HepG2 (cell line): Measurements from ENCODE around the gene ZNF747. TPM values are rescaled to one million over a fixed set of nuclear protein-coding genes. Genes with fewer than 3 reads are reported as not detected.

Experiments
- CAMTA2 ChIP-seq: sonication (generic); formaldehyde crosslinking; IDR thresholded peaks from 2 replicates; pipeline ENCODE4 v1.4.0; 2020; ENCODE audit warnings: mild to moderate bottlenecking, missing genetic modification reagents, borderline replicate concordance
- ESRRA ChIP-seq: sonication (generic); formaldehyde crosslinking; IDR thresholded peaks from 2 replicates; pipeline ENCODE4 v1.5.1; 2020; ENCODE audit warnings: mild to moderate bottlenecking, low read depth, missing genetic modification reagents
- HNF4A ChIP-seq: sonication (generic); formaldehyde crosslinking; IDR thresholded peaks from 2 replicates; pipeline ENCODE4 v1.4.0; 2020; ENCODE audit warnings: missing genetic modification reagents
- MEF2D ChIP-seq: sonication (generic); formaldehyde crosslinking; IDR thresholded peaks from 2 replicates; pipeline ENCODE4 v1.5.1; 2020; ENCODE audit warnings: mild to moderate bottlenecking, missing genetic modification reagents
- MTA1 ChIP-seq: sonication (generic); formaldehyde crosslinking; IDR thresholded peaks from 2 replicates; pipeline ENCODE4 v1.4.0; 2020; ENCODE audit warnings: missing genetic modification reagents, mild to moderate bottlenecking, borderline replicate concordance
- NR3C1 ChIP-seq: sonication (generic); formaldehyde crosslinking; IDR thresholded peaks from 2 replicates; pipeline ENCODE4 v1.4.0; 2020; ENCODE audit warnings: missing genetic modification reagents
- SSRP1 ChIP-seq: IDR thresholded peaks from 2 replicates; pipeline ENCODE4 v1.6.1; 2016; ENCODE audit warnings: control low read depth
- TAF15 ChIP-seq: fragments of 200-400 bp; formaldehyde crosslinking; IDR thresholded peaks from one replicate; pipeline ENCODE4 v1.6.1; 2018; ENCODE audit warnings: mild to moderate bottlenecking, low read depth, low read length; ENCODE audit not compliant: poor library complexity, severe bottlenecking
- ZFY ChIP-seq: sonication (generic); formaldehyde crosslinking; IDR thresholded peaks from 2 replicates; pipeline ENCODE4 v1.4.0; 2020; ENCODE audit warnings: missing genetic modification reagents
- ZMAT3 ChIP-seq: sonication (generic); formaldehyde crosslinking; conservative IDR thresholded peaks from 2 replicates; pipeline ENCODE4 v1.7.0; 2021; ENCODE audit warnings: missing genetic modification reagents
- ZNF234 ChIP-seq: sonication (generic); formaldehyde crosslinking; conservative IDR thresholded peaks from 2 replicates; pipeline ENCODE4 v1.5.1; 2020; ENCODE audit warnings: mild to moderate bottlenecking, missing genetic modification reagents
- ZNF558 ChIP-seq: sonication (generic); formaldehyde crosslinking; IDR thresholded peaks from 2 replicates; pipeline ENCODE4 v1.9.0; 2022; ENCODE audit warnings: mild to moderate bottlenecking, missing genetic modification reagents, borderline replicate concordance
- ZNF879 ChIP-seq: sonication (generic); formaldehyde crosslinking; IDR thresholded peaks from 2 replicates; pipeline ENCODE4 v1.8.1; 2023; ENCODE audit warnings: missing genetic modification reagents
- polyA plus RNA-seq, 8 experiments: library from polyadenylated mRNA; depleted of rRNA in 3 of 8; stranded (reverse) in 7 of 8; unstranded in 1 of 8; fragments of >200 nt; fragmentation: Illumina TruSeq in 4 of 8; extraction: Trizol in 4 of 8; gene quantifications; 2 replicates each; pipeline versions ENCODE4 v1.2.1 to v1.2.3, GENCODE V29; 2011 to 2016; ENCODE audit warnings: low read depth in 4 of 8, missing spikeins in 1 of 8, mixed read lengths in 1 of 8; ENCODE audit not compliant: insufficient read depth in 1 of 8
- total RNA-seq, 5 experiments: library from RNA; depleted of rRNA; stranded (reverse); fragments of >200 nt; fragmentation: Illumina TruSeq; extraction: Trizol; gene quantifications; 2 replicates each; pipeline ENCODE4 v1.2.3, GENCODE V29; 2016; ENCODE audit warnings: low read depth in 1 of 5
- TF ChIP-seq, protein P1 (sequence below), 2 experiments: IDR thresholded peaks; 2 replicates each; pipeline ENCODE4 v1.6.1; 2011 to 2012; ENCODE audit warnings: low read length in 2 of 2, borderline replicate concordance in 1 of 2, low read depth in 1 of 2, mild to moderate bottlenecking in 1 of 2, moderate library complexity in 1 of 2
- TF ChIP-seq, protein P2 (sequence below): sonication (generic); formaldehyde crosslinking; IDR thresholded peaks from one replicate; pipeline ENCODE4 v1.5.1; 2020; ENCODE audit warnings: mild to moderate bottlenecking, missing genetic modification reagents; ENCODE audit errors: not compliant biosample characterization
- TF ChIP-seq, protein P3 (sequence below): sonication (generic); formaldehyde crosslinking; conservative IDR thresholded peaks from 2 replicates; pipeline ENCODE4 v1.5.0; 2020; ENCODE audit warnings: missing genetic modification reagents

ZNF747 gene
- total and polyA plus RNA-seq, 2 of the 13 experiments (the other 11 are each of a cell fraction or from before 2014, with no cell fraction given): 7.2 to 10.2 TPM

DNA sequence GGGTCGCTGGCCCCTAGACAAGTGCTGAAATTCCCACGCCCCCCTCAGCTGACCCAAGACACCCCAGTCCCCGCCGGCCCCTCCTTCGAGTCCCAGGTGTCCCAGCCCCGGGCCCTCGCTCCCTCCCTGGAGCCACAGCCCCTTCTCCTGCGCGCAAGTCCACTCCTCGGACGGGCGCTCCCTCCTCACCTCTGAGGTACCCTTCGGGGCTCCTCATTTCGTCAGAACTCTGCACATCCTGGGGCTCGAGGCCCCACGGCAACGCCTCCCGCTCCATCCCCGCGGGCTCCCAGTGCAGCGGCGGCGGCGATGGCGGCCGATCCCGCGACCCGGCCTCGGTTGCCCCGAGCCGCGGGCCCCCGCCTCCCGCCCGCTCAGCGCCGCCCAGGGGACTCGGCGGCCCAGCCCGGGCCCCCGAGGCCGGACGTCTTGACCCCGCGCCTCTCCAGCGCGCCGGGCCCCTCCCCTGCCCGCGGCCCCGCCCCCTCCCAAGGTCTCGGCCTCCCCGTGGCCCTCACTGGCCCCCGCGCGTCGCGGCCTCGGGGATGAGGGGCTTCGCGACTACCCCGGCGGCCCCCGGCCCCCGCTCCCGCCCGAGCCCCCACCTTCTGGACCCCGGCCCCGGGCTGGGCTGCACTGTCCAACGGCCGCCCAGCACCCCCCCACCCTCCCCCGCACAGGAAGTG, 8.4 kb downstream of the ZNF747 start, which contains the start of gene ZNF768 (continued):
- TF ChIP-seq ZNF558 (CRISPR knock-in tag) (no peak), MEF2D (CRISPR knock-in tag) (0 out of 2 replicates have a peak, but pooled peaks have one; percentile 46), MTA1 (0 out of 2 replicates have a peak, but pooled peaks have one; percentile 51), ESRRA (CRISPR knock-in tag) (no peak), ZMAT3 (CRISPR knock-in tag) (no peak), ZNF234 (CRISPR knock-in tag) (no peak), TAF15 (peak; percentile 40), CAMTA2 (CRISPR knock-in tag) (no peak), NR3C1 (CRISPR knock-in tag) (no peak), HNF4A (CRISPR knock-in tag) (no peak), ZNF879 (CRISPR knock-in tag) (no peak), ZFY (CRISPR knock-in tag) (peak; percentile 42; the same call in 1 of the 2 replicates), SSRP1 (no peak)
- TF ChIP-seq, protein P1, sequence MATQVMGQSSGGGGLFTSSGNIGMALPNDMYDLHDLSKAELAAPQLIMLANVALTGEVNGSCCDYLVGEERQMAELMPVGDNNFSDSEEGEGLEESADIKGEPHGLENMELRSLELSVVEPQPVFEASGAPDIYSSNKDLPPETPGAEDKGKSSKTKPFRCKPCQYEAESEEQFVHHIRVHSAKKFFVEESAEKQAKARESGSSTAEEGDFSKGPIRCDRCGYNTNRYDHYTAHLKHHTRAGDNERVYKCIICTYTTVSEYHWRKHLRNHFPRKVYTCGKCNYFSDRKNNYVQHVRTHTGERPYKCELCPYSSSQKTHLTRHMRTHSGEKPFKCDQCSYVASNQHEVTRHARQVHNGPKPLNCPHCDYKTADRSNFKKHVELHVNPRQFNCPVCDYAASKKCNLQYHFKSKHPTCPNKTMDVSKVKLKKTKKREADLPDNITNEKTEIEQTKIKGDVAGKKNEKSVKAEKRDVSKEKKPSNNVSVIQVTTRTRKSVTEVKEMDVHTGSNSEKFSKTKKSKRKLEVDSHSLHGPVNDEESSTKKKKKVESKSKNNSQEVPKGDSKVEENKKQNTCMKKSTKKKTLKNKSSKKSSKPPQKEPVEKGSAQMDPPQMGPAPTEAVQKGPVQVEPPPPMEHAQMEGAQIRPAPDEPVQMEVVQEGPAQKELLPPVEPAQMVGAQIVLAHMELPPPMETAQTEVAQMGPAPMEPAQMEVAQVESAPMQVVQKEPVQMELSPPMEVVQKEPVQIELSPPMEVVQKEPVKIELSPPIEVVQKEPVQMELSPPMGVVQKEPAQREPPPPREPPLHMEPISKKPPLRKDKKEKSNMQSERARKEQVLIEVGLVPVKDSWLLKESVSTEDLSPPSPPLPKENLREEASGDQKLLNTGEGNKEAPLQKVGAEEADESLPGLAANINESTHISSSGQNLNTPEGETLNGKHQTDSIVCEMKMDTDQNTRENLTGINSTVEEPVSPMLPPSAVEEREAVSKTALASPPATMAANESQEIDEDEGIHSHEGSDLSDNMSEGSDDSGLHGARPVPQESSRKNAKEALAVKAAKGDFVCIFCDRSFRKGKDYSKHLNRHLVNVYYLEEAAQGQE (IDR thresholded peaks at IDR 0.05; ENCODE audit: borderline replicate concordance in 1 of 2, low read depth in 1 of 2, low read length in 2 of 2): peak; percentile 37 to 87
- TF ChIP-seq, protein P2, sequence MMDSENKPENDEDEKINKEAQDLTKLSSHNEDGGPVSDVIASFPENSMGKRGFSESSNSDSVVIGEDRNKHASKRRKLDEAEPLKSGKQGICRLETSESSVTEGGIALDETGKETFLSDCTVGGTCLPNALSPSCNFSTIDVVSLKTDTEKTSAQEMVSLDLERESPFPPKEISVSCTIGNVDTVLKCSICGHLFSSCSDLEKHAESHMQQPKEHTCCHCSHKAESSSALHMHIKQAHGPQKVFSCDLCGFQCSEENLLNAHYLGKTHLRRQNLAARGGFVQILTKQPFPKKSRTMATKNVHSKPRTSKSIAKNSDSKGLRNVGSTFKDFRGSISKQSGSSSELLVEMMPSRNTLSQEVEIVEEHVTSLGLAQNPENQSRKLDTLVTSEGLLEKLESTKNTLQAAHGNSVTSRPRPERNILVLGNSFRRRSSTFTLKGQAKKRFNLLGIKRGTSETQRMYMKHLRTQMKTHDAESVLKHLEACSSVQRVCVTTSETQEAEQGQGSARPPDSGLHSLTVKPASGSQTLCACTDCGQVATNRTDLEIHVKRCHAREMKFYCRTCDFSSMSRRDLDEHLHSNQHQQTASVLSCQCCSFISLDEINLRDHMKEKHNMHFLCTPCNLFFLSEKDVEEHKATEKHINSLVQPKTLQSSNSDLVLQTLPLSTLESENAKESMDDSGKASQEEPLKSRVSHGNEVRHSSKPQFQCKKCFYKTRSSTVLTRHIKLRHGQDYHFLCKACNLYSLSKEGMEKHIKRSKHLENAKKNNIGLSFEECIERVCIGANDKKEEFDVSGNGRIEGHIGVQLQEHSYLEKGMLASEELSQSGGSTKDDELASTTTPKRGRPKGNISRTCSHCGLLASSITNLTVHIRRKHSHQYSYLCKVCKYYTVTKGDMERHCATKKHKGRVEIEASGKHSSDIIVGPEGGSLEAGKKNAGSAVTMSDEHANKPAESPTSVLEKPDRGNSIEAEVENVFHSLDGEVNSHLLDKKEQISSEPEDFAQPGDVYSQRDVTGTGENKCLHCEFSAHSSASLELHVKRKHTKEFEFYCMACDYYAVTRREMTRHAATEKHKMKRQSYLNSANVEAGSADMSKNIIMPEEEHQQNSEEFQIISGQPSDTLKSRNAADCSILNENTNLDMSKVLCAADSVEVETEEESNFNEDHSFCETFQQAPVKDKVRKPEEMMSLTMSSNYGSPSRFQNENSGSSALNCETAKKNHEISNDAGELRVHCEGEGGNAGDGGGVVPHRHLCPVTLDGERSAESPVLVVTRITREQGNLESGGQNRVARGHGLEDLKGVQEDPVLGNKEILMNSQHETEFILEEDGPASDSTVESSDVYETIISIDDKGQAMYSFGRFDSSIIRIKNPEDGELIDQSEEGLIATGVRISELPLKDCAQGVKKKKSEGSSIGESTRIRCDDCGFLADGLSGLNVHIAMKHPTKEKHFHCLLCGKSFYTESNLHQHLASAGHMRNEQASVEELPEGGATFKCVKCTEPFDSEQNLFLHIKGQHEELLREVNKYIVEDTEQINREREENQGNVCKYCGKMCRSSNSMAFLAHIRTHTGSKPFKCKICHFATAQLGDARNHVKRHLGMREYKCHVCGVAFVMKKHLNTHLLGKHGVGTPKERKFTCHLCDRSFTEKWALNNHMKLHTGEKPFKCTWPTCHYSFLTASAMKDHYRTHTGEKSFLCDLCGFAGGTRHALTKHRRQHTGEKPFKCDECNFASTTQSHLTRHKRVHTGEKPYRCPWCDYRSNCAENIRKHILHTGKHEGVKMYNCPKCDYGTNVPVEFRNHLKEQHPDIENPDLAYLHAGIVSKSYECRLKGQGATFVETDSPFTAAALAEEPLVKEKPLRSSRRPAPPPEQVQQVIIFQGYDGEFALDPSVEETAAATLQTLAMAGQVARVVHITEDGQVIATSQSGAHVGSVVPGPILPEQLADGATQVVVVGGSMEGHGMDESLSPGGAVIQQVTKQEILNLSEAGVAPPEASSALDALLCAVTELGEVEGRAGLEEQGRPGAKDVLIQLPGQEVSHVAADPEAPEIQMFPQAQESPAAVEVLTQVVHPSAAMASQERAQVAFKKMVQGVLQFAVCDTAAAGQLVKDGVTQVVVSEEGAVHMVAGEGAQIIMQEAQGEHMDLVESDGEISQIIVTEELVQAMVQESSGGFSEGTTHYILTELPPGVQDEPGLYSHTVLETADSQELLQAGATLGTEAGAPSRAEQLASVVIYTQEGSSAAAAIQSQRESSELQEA (CRISPR knock-in tag): no peak
- TF ChIP-seq, protein P3, sequence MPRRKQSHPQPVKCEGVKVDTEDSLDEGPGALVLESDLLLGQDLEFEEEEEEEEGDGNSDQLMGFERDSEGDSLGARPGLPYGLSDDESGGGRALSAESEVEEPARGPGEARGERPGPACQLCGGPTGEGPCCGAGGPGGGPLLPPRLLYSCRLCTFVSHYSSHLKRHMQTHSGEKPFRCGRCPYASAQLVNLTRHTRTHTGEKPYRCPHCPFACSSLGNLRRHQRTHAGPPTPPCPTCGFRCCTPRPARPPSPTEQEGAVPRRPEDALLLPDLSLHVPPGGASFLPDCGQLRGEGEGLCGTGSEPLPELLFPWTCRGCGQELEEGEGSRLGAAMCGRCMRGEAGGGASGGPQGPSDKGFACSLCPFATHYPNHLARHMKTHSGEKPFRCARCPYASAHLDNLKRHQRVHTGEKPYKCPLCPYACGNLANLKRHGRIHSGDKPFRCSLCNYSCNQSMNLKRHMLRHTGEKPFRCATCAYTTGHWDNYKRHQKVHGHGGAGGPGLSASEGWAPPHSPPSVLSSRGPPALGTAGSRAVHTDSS (CRISPR knock-in tag): no peak
